COLO668 (cell line): Measurements from ENCODE around the gene CCDC186.

ENCODE experiments used
- DNase-seq: peaks from one replicate; lab custom pipeline; 2025; ENCODE audit not compliant: unreplicated experiment; lab: John Stamatoyannopoulos, UW

CCDC186 gene

DNA sequence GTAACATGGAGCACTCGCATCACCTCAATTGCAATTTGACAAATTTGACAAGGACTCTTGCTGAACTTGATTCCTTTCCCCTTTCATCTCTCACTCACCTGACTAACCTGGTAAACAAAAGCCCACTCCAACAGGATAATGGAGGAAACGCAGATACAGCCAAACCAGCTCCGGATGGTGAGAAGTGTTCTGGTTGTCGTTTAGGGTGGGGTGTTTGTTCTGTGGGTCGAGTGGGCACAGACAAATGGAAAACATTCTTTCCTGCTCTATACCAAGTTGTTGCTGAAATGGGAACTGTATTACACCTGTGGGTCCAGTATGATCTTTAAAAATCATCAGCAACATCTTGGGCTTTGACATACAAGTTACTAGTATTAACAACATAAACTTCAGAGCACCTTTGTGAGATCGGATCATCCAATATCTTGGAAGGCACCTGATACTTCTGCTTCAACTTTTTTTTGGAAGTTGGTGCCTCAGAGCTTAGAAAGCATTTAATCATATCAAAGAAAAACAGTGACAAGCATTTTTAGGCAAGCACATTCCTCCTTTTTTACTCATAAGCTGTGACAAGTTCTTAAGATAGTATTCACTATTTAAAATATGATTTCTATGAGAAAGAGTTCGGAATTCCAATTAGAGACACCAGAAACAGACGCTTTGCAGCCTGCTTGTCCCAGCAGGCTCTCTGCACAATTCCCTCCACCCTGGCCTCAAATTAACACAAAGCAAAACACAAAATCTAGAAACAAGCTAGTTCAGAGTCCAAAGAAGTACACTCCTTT lies 58.1 kb downstream of the CCDC186 start:
- DNase-seq: no peak

DNA sequence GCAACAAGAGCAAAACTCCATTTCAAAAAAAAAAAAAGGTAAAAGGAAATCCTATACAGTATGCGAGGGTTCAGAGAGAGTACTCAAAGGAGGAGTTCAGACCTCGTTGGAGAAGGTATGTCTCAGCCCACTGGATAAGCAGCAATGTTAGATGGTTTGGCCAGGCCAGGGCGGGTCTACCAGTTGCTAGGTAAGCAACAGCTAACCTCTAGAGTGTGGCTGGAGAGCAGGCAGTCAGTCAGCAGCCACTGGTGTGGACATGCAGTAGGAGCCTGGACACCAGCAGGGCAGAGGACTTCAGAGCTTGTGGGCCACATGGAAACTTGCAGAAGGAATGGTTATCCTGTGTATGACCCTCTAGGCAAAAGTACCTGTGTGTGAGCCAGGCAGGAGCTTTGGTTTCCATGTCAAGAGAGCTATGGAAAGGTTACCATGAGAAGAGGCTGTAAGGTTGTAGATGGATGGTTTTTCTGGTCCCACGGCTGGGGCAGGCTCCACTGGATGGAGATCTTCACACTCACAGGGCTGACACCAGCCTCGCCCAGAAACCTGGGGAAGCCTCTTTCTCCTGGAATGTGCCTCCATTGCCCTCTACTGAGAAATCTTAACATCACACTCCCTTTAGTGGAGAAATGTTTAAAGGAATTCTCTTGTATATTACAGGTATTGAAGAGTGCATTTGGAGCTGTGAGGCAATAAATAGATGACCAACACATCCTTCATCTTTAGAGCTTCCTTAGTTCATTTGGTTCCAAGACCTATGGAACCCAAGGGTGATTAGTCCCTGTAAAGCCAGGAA lies 63.6 kb downstream of the CCDC186 start:
- DNase-seq: no peak

DNA sequence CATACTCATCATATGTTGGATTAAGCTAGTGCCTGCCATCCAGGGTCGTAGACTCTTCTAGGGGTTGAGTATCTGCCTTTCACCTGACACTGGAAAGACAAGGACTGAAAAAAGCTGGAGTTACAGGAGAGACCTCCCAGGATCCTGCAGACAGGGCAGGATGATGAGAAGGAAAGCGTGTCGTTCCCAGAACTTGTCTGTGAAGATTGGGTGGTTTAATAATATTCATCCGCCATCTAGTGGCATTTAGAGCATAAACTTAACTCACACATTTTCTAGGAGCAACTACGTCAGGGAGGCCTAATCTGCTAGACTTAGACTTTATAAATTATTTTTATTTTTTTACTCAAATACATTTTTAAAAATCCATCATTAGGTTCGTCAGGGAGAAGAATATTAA lies 70.7 kb downstream of the CCDC186 start:
- DNase-seq: no peak

DNA sequence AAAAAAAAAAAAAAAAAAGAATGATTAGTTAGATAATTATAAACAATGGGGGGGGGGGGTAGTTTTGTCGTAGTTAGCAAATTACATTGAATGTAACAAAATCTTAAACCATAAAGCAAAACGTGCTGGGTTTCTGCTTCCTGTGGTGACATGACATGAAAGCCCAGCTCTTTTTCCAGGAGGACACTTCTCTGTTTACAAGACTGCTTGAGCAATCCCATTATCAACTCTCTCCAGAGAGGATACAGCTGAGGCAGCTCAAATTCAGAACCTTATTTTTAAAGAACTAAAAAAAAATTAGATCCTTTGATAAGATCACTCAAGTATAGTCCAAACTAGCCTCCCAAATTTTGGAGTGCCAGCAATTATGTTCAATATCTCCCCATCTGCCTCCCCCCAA lies 71.7 kb downstream of the CCDC186 start:
- DNase-seq: no peak

DNA sequence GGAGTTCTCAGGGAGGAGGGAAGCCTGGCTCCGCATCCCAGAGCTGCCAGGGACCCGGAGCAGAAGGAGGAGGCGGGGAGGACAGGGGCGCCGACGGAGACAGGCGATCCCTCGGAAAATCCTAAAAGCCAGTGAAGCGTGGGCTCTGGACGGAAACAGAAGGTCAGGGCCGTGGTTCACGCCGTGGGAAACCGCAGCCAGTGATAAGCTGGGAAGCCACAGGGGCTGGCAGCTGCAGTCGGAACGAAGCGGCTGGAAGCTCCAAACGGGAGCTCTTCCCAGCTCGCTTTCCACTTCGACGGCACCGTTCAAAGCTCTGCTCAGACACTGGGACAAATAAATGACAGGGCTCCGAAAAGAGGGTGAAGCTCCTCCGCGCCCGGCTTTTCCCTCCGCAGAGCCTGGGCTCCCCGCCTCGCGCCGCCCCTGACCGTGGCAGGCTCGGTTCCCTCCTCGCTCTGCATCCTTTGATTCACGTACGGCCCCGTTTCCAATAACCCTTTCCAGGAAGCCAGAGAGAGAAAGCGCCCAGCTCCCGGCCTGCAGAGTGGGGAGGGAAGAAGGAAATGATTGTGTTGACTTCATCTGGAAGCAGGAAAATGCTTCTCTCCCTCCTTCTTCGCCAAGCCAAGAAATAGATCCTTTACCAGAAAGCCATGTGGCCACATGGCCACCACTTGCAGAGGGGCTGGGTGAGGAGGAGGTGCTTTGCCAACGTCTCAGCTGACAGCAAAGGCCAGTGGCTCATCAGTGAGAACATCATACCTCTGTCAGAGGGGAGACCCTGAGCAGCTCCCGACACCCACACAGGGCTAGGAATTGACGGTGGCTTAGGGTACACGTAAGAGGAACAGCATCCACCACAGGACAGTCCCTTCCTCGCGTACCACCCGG lies 72.9 kb downstream of the CCDC186 start:
- no peak for DNase-seq

DNA sequence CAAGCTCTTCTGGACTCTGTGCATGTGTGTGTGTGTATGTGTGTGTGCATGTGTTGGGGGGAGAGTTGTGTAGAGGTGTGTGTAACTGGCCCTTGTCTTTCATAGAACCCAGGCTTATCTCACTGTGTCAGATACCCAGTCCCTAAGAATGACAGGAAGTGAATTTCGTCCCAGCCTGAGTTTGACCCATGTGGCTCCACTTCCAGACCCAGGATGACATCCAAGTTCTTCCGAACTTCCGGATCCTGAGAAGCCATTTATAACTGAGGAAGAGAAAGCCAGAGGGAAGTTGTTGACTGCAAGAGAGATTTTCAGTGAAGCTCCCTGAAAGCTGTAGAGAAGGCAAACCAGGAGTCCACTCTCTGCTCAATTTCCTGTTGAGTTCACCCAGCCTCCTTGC lies 77.1 kb downstream of the CCDC186 start:
- DNase-seq: no peak

DNA sequence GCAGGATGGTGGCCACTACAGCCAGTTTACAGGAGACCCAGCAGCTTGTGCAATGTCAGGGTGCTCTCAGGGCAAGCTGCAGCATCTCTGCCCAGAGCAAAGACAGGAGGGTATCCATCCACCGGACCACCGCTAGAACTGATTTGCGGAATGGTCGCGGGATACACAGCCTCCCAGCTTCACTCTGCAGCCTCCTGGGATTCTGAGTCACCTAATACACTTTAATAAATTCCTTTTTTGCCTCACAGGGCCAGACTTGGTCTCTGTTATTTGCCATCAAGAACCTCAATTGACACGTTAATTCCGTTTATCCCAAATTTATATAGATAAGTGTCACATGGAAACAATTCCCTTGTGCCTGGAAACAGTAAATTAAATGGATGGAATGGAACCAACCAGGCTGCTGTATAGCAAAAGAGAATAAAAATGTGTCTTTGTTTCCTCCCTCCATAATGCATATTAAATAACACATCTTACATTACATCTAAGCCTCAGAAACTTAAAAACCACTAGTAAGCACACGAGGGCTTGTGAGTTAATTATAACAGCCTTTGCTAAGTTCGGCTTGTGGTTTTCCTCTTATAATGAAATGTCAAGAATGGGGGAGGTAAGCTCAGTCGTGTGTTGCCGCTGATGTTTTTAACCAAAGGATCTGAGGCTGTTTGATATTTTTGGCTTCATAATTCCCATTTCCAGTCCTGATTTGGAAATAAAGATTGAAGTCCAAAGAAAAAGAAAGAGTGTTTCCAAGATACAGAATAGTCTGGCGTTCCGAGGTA lies 78.3 kb downstream of the CCDC186 start:
- no peak for DNase-seq

DNA sequence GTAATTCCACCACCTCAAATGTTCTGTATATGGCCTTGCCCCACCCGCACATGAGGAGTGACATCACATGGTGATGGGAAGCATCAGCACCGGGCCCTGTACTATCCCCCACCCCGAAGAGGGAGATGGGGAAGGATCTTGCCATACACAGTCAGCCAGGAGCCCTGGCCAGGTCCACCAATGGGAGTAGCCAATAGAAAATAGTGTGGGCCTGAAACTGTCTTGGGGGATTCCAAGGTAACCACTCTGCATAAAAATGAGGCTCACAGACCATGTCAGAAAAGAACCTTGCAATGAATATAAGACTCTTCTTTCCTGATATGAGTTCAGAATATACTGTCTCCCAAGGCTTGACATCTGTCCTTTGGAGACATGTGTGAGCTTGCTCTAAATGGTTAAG lies 79.2 kb downstream of the CCDC186 start:
- DNase-seq: no peak

DNA sequence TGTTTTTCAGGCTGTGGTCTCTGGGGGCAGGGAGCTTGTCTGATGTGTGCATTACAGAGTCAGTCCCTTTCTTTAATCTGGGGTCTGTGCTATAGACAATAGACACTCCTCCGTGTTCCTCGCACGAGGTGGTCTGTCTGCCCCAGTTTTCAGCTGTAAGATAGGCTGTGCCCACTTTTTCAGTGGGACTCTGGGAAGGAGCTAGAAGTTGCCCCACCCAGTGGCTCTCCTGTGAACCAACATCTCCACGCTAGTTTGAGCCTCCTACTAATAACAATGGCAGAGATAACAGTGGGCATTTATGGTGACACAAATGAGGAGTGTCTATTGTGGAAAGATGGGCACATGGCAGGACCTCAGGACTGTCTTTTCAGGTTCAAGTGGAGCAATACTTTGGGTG lies 86.3 kb downstream of the CCDC186 start:
- DNase-seq: no peak

DNA sequence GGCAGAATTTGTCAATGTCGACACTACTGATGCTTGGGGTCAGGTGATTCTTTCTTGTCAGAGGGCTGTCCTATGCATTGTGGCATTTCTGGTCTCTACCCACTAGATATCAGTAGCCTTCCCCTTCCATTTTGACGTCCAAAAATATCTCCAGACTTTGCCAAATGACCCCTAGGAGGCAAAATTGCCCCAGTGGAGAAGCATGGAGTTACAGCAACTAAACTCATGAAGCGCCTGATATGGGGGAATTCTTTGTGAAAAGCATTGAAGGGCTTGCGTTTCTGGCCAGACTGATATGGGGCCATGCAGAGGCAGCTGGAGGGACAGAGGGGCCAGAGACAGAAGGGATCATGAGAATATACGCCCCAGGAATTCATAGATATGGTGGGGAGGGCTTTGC lies 86.7 kb downstream of the CCDC186 start:
- no peak for DNase-seq

DNA sequence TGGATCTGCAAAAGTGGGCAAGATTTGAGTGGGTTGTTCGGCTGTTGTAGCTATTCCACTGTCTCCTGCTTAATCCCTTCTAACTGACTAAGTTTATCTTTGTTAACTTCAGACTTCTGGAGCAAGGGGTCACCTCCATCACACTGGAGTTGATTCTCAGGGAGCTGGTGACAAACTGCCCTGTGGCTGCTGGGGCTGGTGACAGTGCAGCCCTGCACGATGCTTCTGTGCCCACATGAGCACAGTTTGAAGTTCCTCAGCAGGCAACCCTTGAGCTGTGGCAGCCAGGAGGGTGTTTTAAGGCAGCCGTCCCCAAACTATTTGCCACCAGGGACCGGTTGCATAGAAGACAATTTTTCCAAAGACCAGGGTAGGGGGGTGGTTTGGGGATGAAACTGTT lies 89.8 kb downstream of the CCDC186 start:
- DNase-seq: no peak

DNA sequence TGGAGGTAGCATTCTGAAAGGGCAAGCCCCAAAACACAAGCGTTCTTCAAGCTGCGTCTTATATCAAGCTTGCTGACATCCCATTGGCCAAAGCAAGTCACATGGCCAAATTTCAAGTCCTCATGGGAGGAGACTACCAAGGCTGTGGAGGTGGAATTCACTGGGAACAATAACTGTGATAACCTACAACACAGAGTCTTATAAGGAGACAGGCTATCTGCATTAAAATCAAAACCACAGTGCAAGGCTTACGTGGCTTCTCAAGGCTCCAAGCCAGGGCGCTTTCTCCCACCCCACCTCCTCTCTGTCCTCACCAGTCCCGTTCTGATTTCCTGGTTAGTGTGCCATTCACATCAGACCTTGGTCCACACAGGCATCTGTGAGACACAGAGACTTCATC lies 91.0 kb downstream of the CCDC186 start:
- no peak for DNase-seq

DNA sequence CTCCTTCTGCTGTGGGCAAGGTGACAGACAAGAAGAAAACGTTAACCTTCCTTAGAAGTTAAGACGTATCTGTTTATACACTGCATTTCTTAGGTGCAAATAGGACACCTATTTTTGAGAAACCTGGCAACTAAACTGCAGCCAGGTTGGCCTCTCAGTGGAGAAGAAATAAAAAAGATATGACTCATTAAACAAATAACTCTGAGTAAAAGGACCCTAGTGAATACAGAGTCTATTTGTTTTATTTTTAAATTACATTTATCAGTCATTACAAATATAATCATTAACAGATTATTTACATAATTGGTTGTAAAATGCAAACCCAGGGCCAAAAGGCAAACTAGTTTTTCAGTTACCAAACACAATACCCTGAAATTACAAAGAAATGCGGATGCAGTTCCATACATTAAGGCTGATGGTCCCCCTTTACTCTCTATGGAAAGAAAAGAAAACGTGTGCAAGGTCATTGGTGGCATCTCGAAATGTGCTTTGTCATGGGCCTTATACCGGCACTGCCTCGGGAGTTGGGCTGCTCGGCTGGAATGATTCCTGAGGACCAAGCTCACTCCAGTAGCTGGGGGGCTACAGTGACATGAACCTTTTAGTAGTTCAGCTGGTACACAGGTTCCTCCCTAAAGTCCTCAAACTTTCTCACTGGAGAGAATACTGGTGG lies 92.0 kb downstream of the CCDC186 start:
- DNase-seq: no peak

DNA sequence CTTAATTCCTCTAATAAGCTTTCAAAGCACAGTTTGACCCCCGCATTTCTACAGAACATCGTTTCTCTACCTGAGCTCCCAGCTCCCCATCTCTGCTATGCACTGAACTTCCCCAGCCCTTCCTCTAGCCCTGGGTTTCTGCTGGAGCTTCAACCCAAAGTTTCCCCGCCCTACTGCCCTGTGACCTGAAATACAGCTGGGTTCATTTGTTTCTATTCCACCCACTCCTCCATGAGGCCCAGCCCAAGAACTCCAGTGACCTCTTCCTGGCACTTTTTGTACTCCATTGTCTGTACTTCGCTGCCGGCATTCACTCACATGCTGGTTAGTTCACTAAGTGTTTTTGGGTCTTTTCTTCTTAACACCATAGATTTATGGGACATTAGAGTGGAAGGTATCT lies 94.6 kb downstream of the CCDC186 start:
- DNase-seq: no peak

DNA sequence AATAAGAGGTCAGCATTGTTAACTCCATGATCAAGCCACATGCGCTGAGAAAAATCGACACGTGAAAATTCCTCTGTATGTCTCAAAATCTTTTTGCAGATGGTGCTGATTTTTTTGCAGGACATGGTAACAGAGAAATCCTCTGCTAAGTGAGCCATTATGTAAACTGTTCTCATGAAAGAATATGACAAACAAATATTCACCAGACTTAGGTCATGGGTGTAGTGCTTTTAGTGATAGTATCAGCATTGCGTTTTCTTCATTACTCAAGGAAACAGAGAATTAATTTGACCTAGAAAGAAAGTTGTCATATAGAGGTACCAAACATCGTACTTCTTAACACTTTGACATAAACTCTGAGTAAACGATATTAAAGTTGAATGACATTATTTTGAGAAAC lies 95.7 kb downstream of the CCDC186 start:
- no peak for DNase-seq

DNA sequence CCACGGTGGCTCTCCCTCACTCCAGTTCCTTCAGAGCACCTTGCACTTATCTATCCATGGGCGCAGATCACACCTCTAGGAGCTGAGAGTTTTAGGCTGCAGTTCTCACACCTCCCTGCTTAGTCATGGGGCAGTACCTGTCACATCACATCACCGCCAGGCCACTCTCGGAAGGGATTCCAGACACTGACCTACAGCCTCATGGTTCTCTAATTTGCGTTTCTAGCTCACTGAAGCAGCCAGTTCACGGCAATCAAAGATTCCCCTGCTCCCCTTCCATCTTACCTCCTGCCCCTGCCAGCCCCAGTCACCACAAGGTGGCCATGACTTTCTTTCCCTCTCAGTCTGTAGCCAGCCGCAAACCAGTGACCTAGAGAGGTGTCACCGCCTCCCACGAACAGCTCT lies 96.2 kb downstream of the CCDC186 start:
- DNase-seq: no peak

DNA sequence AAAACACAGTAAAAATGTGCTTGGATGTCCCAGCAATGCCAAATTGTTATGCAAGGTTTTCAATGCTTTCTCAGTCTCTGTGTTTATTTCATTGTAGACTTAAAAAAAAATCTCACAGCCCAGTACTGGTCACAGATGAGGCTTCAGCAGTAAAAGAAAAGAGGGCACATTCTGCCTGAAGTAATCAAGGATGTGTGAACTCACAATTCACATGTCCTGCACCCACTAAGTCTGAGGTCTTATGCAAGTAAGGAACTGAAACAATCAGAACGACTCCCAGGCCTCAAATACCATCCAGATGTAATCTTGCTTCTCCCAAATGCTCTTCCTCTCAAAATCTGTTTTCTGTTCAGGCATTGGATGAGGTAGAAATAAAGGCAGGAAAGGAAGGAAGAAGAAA lies 96.7 kb downstream of the CCDC186 start:
- DNase-seq: no peak

DNA sequence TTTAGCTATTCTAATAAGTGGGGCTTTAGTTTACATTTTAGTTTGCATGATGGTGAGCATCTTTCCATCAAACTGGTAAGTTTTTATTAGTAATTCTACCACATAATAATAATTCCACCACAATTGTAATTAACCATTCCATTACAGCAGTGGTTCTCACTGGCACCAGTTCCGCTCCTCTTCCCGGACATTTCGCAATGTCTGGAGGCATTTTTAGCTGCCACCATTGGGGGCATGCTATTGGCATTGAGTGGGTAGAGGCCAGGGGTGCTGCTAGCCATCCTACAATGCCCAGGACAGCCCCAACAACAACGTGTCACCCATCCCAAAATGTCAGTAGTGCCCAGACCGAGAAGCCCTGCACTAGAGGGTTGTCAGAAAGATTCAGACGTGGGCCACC lies 98.9 kb downstream of the CCDC186 start:
- DNase-seq: no peak

DNA sequence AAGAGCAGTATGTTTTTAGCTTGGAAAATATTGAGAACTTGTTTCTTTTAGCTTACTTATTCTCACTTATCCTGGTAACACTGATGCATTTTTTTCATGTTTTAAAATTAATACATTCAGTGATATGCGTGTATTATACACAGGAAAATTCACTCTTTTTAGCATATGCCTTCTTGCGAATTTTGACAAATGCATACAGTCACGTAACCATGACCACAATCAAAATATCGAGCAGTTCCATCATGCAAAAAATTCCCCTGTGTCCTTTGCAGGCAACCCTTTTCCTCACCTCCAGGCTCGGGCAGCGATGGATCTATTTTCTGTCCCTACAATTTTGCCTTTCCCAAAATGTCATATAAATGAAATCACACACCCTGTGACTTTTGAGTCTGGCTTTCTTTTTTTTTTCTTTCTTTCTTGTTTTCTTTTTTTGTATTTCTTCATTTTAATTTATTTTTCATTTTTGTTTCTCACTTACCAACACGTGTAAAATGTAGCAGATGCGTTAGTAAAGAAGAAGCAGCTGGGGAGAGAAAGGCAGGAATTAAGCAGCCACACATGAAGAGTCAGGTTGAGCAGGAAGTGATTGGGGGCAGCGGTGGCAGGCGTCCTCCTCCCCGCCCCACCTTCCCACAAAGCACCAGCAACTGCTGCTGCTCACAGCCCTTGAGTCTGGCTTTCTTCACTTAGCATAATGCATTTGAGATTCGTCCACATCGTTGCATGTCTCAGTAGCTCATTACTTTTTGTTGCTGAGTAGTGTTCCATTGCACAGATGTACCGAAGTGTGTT lies 100.4 kb downstream of the CCDC186 start:
- DNase-seq: no peak
